Liver (tissue), 2 donors: ENCODE data around the gene COQ7.

Experiments used
- TF ChIP-seq, protein P1 (sequence below): fragments of 150-350 bp; IDR thresholded peaks from 2 replicates; pipeline ENCODE4 v1.5.1; 2017; ENCODE audit warnings: improper control_type of control experiment, low read depth, low read length; ENCODE audit not compliant: missing input control
- TF ChIP-seq, protein P2 (sequence below): IDR thresholded peaks from 2 replicates; pipeline ENCODE4 v1.6.1; 2016; ENCODE audit warnings: antibody characterized with exemption, mild to moderate bottlenecking
- donor health status: healthy.

DNA sequence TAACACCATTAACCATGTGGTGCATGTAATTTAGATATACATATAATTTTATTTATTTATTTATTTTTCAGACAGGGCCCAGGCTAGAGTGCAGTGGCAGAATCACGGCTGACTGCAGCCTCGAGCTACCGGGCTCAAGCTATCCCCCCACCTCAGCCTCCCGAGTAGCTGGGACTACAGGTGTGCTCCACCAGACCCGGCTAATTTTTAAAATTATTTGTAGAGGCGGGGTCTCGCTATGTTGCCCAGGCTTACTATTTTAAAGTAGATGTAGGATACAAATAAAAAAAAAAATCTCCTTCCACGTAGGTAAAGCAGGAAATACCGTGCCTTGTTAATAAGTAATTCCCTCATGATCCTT lies 446 bp upstream of the COQ7 start:
- TF ChIP-seq, protein P1, sequence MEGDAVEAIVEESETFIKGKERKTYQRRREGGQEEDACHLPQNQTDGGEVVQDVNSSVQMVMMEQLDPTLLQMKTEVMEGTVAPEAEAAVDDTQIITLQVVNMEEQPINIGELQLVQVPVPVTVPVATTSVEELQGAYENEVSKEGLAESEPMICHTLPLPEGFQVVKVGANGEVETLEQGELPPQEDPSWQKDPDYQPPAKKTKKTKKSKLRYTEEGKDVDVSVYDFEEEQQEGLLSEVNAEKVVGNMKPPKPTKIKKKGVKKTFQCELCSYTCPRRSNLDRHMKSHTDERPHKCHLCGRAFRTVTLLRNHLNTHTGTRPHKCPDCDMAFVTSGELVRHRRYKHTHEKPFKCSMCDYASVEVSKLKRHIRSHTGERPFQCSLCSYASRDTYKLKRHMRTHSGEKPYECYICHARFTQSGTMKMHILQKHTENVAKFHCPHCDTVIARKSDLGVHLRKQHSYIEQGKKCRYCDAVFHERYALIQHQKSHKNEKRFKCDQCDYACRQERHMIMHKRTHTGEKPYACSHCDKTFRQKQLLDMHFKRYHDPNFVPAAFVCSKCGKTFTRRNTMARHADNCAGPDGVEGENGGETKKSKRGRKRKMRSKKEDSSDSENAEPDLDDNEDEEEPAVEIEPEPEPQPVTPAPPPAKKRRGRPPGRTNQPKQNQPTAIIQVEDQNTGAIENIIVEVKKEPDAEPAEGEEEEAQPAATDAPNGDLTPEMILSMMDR, result no peak
- TF ChIP-seq, protein P2, sequence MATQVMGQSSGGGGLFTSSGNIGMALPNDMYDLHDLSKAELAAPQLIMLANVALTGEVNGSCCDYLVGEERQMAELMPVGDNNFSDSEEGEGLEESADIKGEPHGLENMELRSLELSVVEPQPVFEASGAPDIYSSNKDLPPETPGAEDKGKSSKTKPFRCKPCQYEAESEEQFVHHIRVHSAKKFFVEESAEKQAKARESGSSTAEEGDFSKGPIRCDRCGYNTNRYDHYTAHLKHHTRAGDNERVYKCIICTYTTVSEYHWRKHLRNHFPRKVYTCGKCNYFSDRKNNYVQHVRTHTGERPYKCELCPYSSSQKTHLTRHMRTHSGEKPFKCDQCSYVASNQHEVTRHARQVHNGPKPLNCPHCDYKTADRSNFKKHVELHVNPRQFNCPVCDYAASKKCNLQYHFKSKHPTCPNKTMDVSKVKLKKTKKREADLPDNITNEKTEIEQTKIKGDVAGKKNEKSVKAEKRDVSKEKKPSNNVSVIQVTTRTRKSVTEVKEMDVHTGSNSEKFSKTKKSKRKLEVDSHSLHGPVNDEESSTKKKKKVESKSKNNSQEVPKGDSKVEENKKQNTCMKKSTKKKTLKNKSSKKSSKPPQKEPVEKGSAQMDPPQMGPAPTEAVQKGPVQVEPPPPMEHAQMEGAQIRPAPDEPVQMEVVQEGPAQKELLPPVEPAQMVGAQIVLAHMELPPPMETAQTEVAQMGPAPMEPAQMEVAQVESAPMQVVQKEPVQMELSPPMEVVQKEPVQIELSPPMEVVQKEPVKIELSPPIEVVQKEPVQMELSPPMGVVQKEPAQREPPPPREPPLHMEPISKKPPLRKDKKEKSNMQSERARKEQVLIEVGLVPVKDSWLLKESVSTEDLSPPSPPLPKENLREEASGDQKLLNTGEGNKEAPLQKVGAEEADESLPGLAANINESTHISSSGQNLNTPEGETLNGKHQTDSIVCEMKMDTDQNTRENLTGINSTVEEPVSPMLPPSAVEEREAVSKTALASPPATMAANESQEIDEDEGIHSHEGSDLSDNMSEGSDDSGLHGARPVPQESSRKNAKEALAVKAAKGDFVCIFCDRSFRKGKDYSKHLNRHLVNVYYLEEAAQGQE, result no peak
